Activated B cell treated with CpG ODN at 0.5 μM for 24 hours (primary cell): ENCODE results near the gene FXYD5. TPM values are rescaled to one million over a fixed set of nuclear protein-coding genes. Genes with fewer than 3 reads are reported as not detected.
A peak's percentile ranks its signal among the peaks of the same experiment; 100 is the strongest.

Source experiments
- ATAC-seq: fragments of 200-7000 bp; cut with Tn5 transposase; one replicate; pipeline ENCODE4 v1.10.0; 2021; ENCODE audit warnings: low read depth, mild to moderate bottlenecking, moderate library complexity
- CTCF ChIA-PET: fragments of 350-600 bp; sonication (Branson Sonifier 250); formaldehyde crosslinking; loops from one replicate; lab custom pipeline; 2021; ENCODE audit warnings: antibody characterized with exemption; lab: Charles Lee
- POLR2A ChIA-PET: fragments of 350-600 bp; sonication (Branson Sonifier 250); formaldehyde crosslinking; loops from one replicate; lab custom pipeline; 2021; ENCODE audit warnings: antibody characterized with exemption; lab: Charles Lee
- DNase-seq: peaks from one replicate; pipeline ENCODE4 v3.0.0; 2022
- H3K27ac Mint-ChIP-seq: one replicate; pipeline ENCODE4 v1.8.0; 2020; ENCODE audit warnings: mixed read lengths
- H3K27me3 Mint-ChIP-seq: one replicate; pipeline ENCODE4 v1.8.0; 2021; ENCODE audit warnings: mixed read lengths
- H3K36me3 Mint-ChIP-seq: one replicate; pipeline ENCODE4 v1.8.0; 2021; ENCODE audit warnings: low read depth, mixed read lengths
- H3K4me1 Mint-ChIP-seq: one replicate; pipeline ENCODE4 v1.8.0; 2021; ENCODE audit warnings: mixed read lengths
- H3K4me3 Mint-ChIP-seq: one replicate; pipeline ENCODE4 v1.8.0; 2020; ENCODE audit warnings: mild to moderate bottlenecking, mixed read lengths
- H3K9me3 Mint-ChIP-seq: one replicate; pipeline ENCODE4 v1.8.0; 2020; ENCODE audit warnings: mixed read lengths
- CTCF ChIP-seq: fragments of 200-600 bp; IDR thresholded peaks from one replicate; pipeline ENCODE4 v1.8.0; 2022; ENCODE audit warnings: antibody characterized with exemption, mild to moderate bottlenecking
- intact Hi-C: fragments of 100-400 bp; cut with micrococcal nuclease; formaldehyde crosslinking; loops from one replicate; pipeline ENCODE4 v1.15.1; 2024
- total RNA-seq: library from RNA; stranded (reverse); gene quantifications from 2 replicates; pipeline ENCODE4 v1.2.3, GENCODE V29; 2022

Gene FXYD5
- total RNA-seq, 1 donor from 2014 or later: 125 TPM

GRCh38 chr19:35216016-35216832, 61.7 kb downstream of the FXYD5 start:
- TF ChIP-seq CTCF: no peak
- POLR2A ChIA-PET: interaction anchor here (0.7 to 6.8 kb wide), 6 partner anchors 10 to 81 kb away, joined by 3 to 63 read pairs (median 16); partner anchors contain the start of gene FXYD5
- H3K27me3 Mint-ChIP-seq: no peaks in the 10 kb centered on the region
- no peaks in the 10 kb centered on the region for H3K36me3 Mint-ChIP-seq
- H3K4me3 Mint-ChIP-seq: no peak overlapping the region
- DNase-seq: no peak
- CTCF ChIA-PET: interaction anchor here (0.8 to 3.1 kb wide), 10 partner anchors 10 to 172 kb away, joined by 3 to 27 read pairs (median 4); partner anchors contain the start of genes FXYD3, FXYD5 and FXYD7
- H3K4me1 Mint-ChIP-seq: peaks cover 60% of the 10 kb centered on the region
- no peak for ATAC-seq
- intact Hi-C loops: no loop called here
- H3K9me3 Mint-ChIP-seq: no peaks in the 10 kb centered on the region
- peak overlapping the region; percentile 98 for H3K27ac Mint-ChIP-seq

GRCh38 chr19:35216833-35217648, 62.5 kb downstream of the FXYD5 start:
- Mint-ChIP-seq H3K9me3 (no peaks in the 10 kb centered on the region), H3K27ac (peak overlapping the region; percentile 98), H3K36me3 (no peaks in the 10 kb centered on the region), H3K4me3 (no peak overlapping the region), H3K4me1 (peaks cover 52% of the 10 kb centered on the region), H3K27me3 (no peaks in the 10 kb centered on the region)
- intact Hi-C loops: loop anchor here (1.0 kb wide), 2 partner anchors 103 to 150 kb away; no protein-coding TSS in a partner anchor
- DNase-seq: no peak
- no peak for ATAC-seq
- CTCF ChIA-PET: interaction anchor here (0.8 to 3.1 kb wide), 10 partner anchors 10 to 150 kb away, joined by 3 to 27 read pairs (median 4); partner anchors contain the start of genes FXYD3, FXYD5 and FXYD7
- TF ChIP-seq CTCF: no peak
- POLR2A ChIA-PET: interaction anchor here (0.7 to 6.8 kb wide), 5 partner anchors 11 to 75 kb away, joined by 4 to 63 read pairs (median 18); partner anchors contain the start of gene FXYD5

GRCh38 chr19:35217649-35217990, 63.1 kb downstream of the FXYD5 start:
- DNase-seq: no peak
- intact Hi-C loops: loop anchor here (1.0 kb wide), 2 partner anchors 103 to 150 kb away; no protein-coding TSS in a partner anchor
- H3K27me3 Mint-ChIP-seq: no peaks in the 10 kb centered on the region
- no peaks in the 10 kb centered on the region for H3K9me3 Mint-ChIP-seq
- H3K36me3 Mint-ChIP-seq: no peaks in the 10 kb centered on the region
- TF ChIP-seq CTCF: no peak
- H3K4me1 Mint-ChIP-seq: peaks cover 49% of the 10 kb centered on the region
- no peak overlapping the region for H3K27ac Mint-ChIP-seq
- ChIA-PET CTCF (interaction anchor here (0.8 to 3.1 kb wide), 6 partner anchors 11 to 75 kb away, joined by 3 to 27 read pairs (median 4); partner anchors contain the start of genes FXYD5 and FXYD7), POLR2A (interaction anchor here (0.7 to 5.2 kb wide), 3 partner anchors 11 to 76 kb away, joined by 4 to 36 read pairs (median 18); no protein-coding TSS in a partner anchor)
- H3K4me3 Mint-ChIP-seq: no peak overlapping the region
- ATAC-seq: no peak

- intact Hi-C loops: no loop called here
- Mint-ChIP-seq H3K27me3 (no peaks in the 10 kb centered on the region), H3K4me3 (no peak overlapping the region), H3K4me1 (peaks cover 43% of the 10 kb centered on the region), H3K9me3 (no peaks in the 10 kb centered on the region), H3K27ac (no peak overlapping the region), H3K36me3 (no peaks in the 10 kb centered on the region)
- TF ChIP-seq CTCF: no peak
- DNase-seq: no peak
- ChIA-PET CTCF (interaction anchor here (1.2 kb wide), 1 partner anchor 249 kb away, joined by 3 read pairs; no protein-coding TSS in a partner anchor), POLR2A (interaction anchor here (0.5 to 0.8 kb wide), 3 partner anchors 13 to 17 kb away, joined by 3 to 8 read pairs (median 3); no protein-coding TSS in a partner anchor)
- ATAC-seq: no peak
Measured at GRCh38 chr19:35219008-35219407, 64.5 kb downstream of the FXYD5 start.

Other genes with a start within 250 kb of the FXYD5 start
- gene ZNF30, start 227.8 kb upstream of the FXYD5 start, total RNA-seq: 2.7 and 4.0 TPM in 2 replicates
- 4.8 and 4.9 TPM in 2 replicates for gene ZNF792, start 190.5 kb upstream of the FXYD5 start, total RNA-seq
- gene GRAMD1A, start 154.4 kb upstream of the FXYD5 start, total RNA-seq: 52.9 and 54.4 TPM in 2 replicates
- gene SCN1B, start 124.3 kb upstream of the FXYD5 start, total RNA-seq: 0.34 and 0.47 TPM in 2 replicates
- gene HPN, start 113.0 kb upstream of the FXYD5 start, total RNA-seq: not detected in 2 replicates
- gene FXYD3, start 38.9 kb upstream of the FXYD5 start, total RNA-seq: not detected in 2 replicates
- gene LGI4, start 19.7 kb upstream of the FXYD5 start, total RNA-seq: not detected in 2 replicates
- 1.1 TPM in 2 replicates for gene FXYD1, start 15.9 kb upstream of the FXYD5 start, total RNA-seq
- 2.2 and 3.0 TPM in 2 replicates for gene FXYD7, start 11.5 kb upstream of the FXYD5 start, total RNA-seq
- gene FAM187B, start 74.0 kb downstream of the FXYD5 start, total RNA-seq: not detected in 2 replicates
- gene LSR, start 94.3 kb downstream of the FXYD5 start, total RNA-seq: 16.4 and 18.0 TPM in 2 replicates
- gene USF2, start 114.2 kb downstream of the FXYD5 start, total RNA-seq: 233 and 236 TPM in 2 replicates
- gene HAMP, start 127.8 kb downstream of the FXYD5 start, total RNA-seq: 1.3 and 2.2 TPM in 2 replicates
- gene MAG, start 137.4 kb downstream of the FXYD5 start, total RNA-seq: 0.22 and 0.31 TPM in 2 replicates
- 920 and 1,096 TPM in 2 replicates for gene CD22, start 174.5 kb downstream of the FXYD5 start, total RNA-seq
- gene FFAR1, start 193.2 kb downstream of the FXYD5 start, total RNA-seq: 5.1 and 6.0 TPM in 2 replicates
- gene FFAR3, start 203.7 kb downstream of the FXYD5 start, total RNA-seq: 0.16 TPM in 1 of 2 replicates, not detected in the other
- not detected in 2 replicates for gene GPR42, start 216.3 kb downstream of the FXYD5 start, total RNA-seq